K562 (cell line): ENCODE measurements around the gene AKNA. TPM values are rescaled to one million over a fixed set of nuclear protein-coding genes. Genes with fewer than 3 reads are reported as not detected.

Experiments used
- CREM ChIP-seq: IDR thresholded peaks from 2 replicates; pipeline ENCODE4 v1.6.1; 2014; ENCODE audit warnings: antibody characterized with exemption, low read depth
- HSF4 ChIP-seq: fragments of 250-450 bp; sonication (Bioruptor Pico); IDR thresholded peaks from 2 replicates; pipeline ENCODE4 v2.1.2; 2022; ENCODE audit warnings: mild to moderate bottlenecking, moderate library complexity, borderline replicate concordance
- SRSF3 ChIP-seq: fragments of 200-400 bp; formaldehyde crosslinking; IDR thresholded peaks from 2 replicates; pipeline ENCODE4 v1.6.1; 2016; ENCODE audit warnings: mild to moderate bottlenecking, low read length, moderate library complexity; ENCODE audit not compliant: insufficient read depth
- ZNF140 ChIP-seq: fragments of 250-450 bp; sonication (Bioruptor Pico); IDR thresholded peaks from 2 replicates; pipeline ENCODE4 v1.8.0; 2021; ENCODE audit warnings: moderate library complexity, mild to moderate bottlenecking, inconsistent platforms
- polyA plus RNA-seq, 8 experiments: library from polyadenylated mRNA; depleted of rRNA in 4 of 8; stranded (reverse) in 5 of 8; unstranded in 3 of 8; fragments of >200 nt; fragmentation: Nextera tagmentation in 2 of 8; fragmentation: Illumina TruSeq in 1 of 8; extraction: Ambion mirVana in 2 of 8; extraction: Trizol in 1 of 8; gene quantifications; 2 replicates each; pipeline versions ENCODE4 v1.2.1 to v1.2.3, GENCODE V29; 2011 to 2014; ENCODE audit warnings: inconsistent platforms in 1 of 8, missing spikeins in 1 of 8
- total RNA-seq, 7 experiments: library from RNA; depleted of rRNA in 6 of 7; stranded (reverse); fragments of >200 nt in 6 of 7; fragmentation: Illumina TruSeq in 2 of 7; extraction: Trizol in 2 of 7; gene quantifications; 2 replicates each; pipeline versions ENCODE4 v1.2.1 to v1.2.3, GENCODE V29; 2011 to 2021; ENCODE audit warnings: low replicate concordance in 1 of 7
- TF ChIP-seq, protein P1 (sequence below), 2 experiments: fragments of 450-650 bp; IDR thresholded peaks; 2 replicates each; pipeline ENCODE4 v1.6.1; 2016; ENCODE audit warnings: mild to moderate bottlenecking in 2 of 2, borderline replicate concordance in 1 of 2, low read depth in 1 of 2, moderate library complexity in 1 of 2
- TF ChIP-seq, protein P2 (sequence below): IDR thresholded peaks from 2 replicates; pipeline ENCODE4 v1.6.1; 2011; ENCODE audit warnings: borderline replicate concordance, low read depth, mild to moderate bottlenecking, moderate library complexity, low read length; ENCODE audit not compliant: insufficient read depth, poor library complexity, severe bottlenecking

AKNA gene
- total and polyA plus RNA-seq, 9 of the 15 experiments (the other 6 are each of a cell fraction or from before 2014, with no cell fraction given), result 0.29 to 20.5 (median 3.9) TPM

DNA sequence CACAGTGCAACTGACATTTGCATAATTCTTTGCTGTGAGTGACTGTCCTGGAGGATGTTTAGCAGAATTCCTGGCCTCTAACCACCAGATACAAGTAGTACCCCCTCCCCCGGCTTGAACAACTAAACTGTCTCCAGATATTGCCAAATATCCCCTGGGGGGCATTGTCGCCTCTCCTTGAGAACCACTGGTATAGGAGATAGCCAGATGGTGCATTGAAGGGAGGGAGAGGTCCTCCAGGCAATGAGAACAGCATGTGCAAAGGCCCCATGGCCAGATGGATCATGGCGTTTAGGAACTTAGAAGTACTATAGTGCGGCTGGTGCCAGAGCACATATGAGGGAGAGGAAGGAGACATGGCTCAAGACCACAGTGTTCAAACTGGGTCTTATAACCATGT, 83.8 kb downstream of the AKNA start (continued):
- TF ChIP-seq, protein P1, sequence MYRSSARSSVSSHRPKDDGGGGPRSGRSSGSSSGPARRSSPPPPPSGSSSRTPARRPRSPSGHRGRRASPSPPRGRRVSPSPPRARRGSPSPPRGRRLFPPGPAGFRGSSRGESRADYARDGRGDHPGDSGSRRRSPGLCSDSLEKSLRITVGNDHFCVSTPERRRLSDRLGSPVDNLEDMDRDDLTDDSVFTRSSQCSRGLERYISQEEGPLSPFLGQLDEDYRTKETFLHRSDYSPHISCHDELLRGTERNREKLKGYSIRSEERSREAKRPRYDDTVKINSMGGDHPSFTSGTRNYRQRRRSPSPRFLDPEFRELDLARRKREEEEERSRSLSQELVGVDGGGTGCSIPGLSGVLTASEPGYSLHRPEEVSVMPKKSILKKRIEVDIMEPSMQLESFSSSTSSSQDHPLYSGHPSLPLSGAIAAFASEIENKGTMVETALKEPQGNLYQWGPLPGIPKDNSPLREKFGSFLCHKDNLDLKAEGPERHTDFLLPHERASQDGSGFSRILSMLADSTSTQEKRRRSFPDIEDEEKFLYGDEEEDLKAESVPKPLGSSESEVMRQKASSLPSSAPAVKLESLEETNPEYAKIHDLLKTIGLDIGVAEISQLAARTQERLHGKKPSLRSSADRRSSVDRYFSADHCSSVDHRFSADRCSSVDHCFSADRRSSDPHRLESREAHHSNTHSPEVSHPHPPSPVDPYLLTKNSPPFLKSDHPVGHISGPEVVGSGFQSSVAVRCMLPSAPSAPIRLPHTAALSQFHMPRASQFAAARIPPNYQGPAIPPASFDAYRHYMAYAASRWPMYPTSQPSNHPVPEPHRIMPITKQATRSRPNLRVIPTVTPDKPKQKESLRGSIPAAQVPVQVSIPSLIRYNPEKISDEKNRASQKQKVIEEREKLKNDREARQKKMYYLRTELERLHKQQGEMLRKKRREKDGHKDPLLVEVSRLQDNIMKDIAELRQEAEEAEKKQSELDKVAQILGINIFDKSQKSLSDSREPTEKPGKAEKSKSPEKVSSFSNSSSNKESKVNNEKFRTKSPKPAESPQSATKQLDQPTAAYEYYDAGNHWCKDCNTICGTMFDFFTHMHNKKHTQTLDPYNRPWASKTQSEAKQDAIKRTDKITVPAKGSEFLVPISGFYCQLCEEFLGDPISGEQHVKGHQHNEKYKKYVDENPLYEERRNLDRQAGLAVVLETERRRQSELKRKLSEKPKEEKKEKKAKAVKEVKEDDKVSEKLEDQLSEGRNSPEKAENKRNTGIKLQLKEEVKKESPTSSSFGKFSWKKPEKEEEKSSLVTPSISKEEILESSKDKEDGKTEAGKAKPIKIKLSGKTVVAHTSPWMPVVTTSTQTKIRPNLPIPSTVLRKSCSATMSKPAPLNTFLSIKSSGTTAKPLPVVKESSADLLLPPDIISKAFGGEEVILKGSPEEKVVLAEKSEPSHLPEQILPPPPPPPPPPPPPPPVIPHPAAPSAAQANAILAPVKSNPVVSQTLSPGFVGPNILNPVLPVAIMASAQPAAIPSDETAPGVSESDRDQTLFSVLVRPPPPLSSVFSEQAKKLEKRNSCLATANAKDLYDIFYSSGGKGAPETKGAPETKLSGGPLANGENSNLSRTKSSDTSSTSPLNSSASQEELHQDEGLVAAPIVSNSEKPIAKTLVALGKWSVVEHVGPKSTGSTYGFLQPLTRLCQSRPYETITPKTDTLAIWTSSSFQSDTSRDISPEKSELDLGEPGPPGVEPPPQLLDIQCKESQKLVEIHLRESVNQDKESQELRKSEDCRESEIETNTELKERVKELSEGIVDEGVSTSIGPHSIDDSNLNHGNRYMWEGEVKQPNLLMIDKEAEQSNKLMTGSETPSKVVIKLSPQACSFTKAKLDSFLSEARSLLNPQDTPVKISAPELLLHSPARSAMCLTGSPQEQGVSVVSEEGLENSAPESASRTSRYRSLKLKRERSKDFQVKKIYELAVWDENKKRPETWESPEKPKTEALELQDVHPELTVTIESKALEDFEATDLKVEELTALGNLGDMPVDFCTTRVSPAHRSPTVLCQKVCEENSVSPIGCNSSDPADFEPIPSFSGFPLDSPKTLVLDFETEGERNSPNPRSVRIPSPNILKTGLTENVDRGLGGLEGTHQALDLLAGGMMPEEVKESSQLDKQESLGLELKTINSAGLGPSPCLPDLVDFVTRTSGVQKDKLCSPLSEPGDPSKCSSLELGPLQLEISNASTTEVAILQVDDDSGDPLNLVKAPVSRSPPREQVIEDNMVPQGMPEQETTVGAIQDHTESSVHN (IDR thresholded peaks at IDR 0.05; ENCODE audit: borderline replicate concordance in 1 of 2, low read depth in 1 of 2), result no peak
- TF ChIP-seq, protein P2, sequence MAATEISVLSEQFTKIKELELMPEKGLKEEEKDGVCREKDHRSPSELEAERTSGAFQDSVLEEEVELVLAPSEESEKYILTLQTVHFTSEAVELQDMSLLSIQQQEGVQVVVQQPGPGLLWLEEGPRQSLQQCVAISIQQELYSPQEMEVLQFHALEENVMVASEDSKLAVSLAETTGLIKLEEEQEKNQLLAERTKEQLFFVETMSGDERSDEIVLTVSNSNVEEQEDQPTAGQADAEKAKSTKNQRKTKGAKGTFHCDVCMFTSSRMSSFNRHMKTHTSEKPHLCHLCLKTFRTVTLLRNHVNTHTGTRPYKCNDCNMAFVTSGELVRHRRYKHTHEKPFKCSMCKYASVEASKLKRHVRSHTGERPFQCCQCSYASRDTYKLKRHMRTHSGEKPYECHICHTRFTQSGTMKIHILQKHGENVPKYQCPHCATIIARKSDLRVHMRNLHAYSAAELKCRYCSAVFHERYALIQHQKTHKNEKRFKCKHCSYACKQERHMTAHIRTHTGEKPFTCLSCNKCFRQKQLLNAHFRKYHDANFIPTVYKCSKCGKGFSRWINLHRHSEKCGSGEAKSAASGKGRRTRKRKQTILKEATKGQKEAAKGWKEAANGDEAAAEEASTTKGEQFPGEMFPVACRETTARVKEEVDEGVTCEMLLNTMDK, result no peak
- no peak for TF ChIP-seq CREM
- TF ChIP-seq HSF4 (CRISPR knock-in tag), result no peak
- no peak for TF ChIP-seq SRSF3
- no peak for TF ChIP-seq ZNF140 (CRISPR knock-in tag)
